Glutamatergic neuron (in vitro differentiated cells): Measurements from ENCODE around the gene LGI4. TPM values are rescaled to one million over a fixed set of nuclear protein-coding genes. Genes with fewer than 3 reads are reported as not detected.

Experiments
- DNase-seq: peaks from one replicate; pipeline ENCODE4 v3.0.0; 2022
- H3K27ac Mint-ChIP-seq: one replicate; pipeline ENCODE4 v1.8.0; 2020; ENCODE audit warnings: mild to moderate bottlenecking, mixed read lengths, inconsistent platforms; ENCODE audit not compliant: unreplicated experiment
- H3K27me3 Mint-ChIP-seq: one replicate; pipeline ENCODE4 v1.8.0; 2020; ENCODE audit warnings: mild to moderate bottlenecking, moderate library complexity, mixed read lengths, inconsistent platforms; ENCODE audit not compliant: unreplicated experiment
- H3K36me3 Mint-ChIP-seq: one replicate; pipeline ENCODE4 v1.8.0; 2020; ENCODE audit warnings: mild to moderate bottlenecking, mixed read lengths, inconsistent platforms; ENCODE audit not compliant: unreplicated experiment
- H3K4me1 Mint-ChIP-seq: one replicate; pipeline ENCODE4 v1.8.0; 2020; ENCODE audit warnings: mild to moderate bottlenecking, low read depth, mixed read lengths, inconsistent platforms; ENCODE audit not compliant: unreplicated experiment
- H3K4me3 Mint-ChIP-seq: one replicate; pipeline ENCODE4 v1.8.0; 2020; ENCODE audit warnings: mild to moderate bottlenecking, mixed read lengths, inconsistent platforms; ENCODE audit not compliant: unreplicated experiment
- H3K9me3 Mint-ChIP-seq: one replicate; pipeline ENCODE4 v1.8.0; 2020; ENCODE audit warnings: mild to moderate bottlenecking, moderate library complexity, mixed read lengths, inconsistent platforms; ENCODE audit not compliant: unreplicated experiment
- CTCF ChIP-seq: fragments of 200-600 bp; sonication (generic); IDR thresholded peaks from one replicate; pipeline ENCODE4 v1.5.0; 2021; ENCODE audit not compliant: partially characterized antibody, unreplicated experiment
- total RNA-seq: library from RNA; stranded (reverse); fragmentation: NEBNext Ultra II Directional; extraction: Animal tissue kit (Norgen Biotek cat#: 25700); gene quantifications from one replicate; pipeline ENCODE4 v1.2.1, GENCODE V29; 2021; ENCODE audit not compliant: unreplicated experiment

The LGI4 gene
- total RNA-seq, 1 donor from 2014 or later, result 14.4 TPM

- peak overlapping the region; percentile 68 for H3K4me3 Mint-ChIP-seq
Measured at GRCh38 chr19:35116072-35116801, 18.6 kb downstream of the LGI4 start.

GRCh38 chr19:35115177-35115951 lies 19.5 kb downstream of the LGI4 start, which contains the start of gene FXYD3:
FXYD3 (plus strand) TSS chr19:35115823; CDS start chr19:35119377, 3,554 bp downstream.
- no peak for DNase-seq
- peaks cover 5% of the 10 kb centered on the region for H3K9me3 Mint-ChIP-seq
- H3K4me1 Mint-ChIP-seq, result peaks cover 27% of the 10 kb centered on the region
- H3K27me3 Mint-ChIP-seq, result peaks cover 12% of the 10 kb centered on the region
- no peaks in the 10 kb centered on the region for H3K36me3 Mint-ChIP-seq
- H3K27ac Mint-ChIP-seq, result peak within 1 kb of the TSS; percentile 88
- TF ChIP-seq CTCF, result no peak
- H3K4me3 Mint-ChIP-seq, result peak within 1 kb of the TSS; percentile 68

More at GRCh38 chr19:35116072-35116801, 18.6 kb downstream of the LGI4 start:
- Mint-ChIP-seq H3K36me3 (no peaks in the 10 kb centered on the region), H3K27ac (peak overlapping the region; percentile 88), H3K9me3 (peaks cover 6% of the 10 kb centered on the region), H3K4me1 (peaks cover 30% of the 10 kb centered on the region), H3K27me3 (peaks cover 12% of the 10 kb centered on the region)
- no peak for TF ChIP-seq CTCF
- no peak for DNase-seq

- DNase-seq, result peak; percentile 91
- H3K4me3 Mint-ChIP-seq, result no peak overlapping the region
- H3K27ac Mint-ChIP-seq, result peak overlapping the region; percentile 43
- peaks cover 5% of the 10 kb centered on the region for H3K9me3 Mint-ChIP-seq
- no peaks in the 10 kb centered on the region for H3K36me3 Mint-ChIP-seq
- peaks cover 26% of the 10 kb centered on the region for H3K4me1 Mint-ChIP-seq
- TF ChIP-seq CTCF, result peak; percentile 97
- H3K27me3 Mint-ChIP-seq, result peaks cover 12% of the 10 kb centered on the region
Measured at GRCh38 chr19:35114353-35115176, 20.3 kb downstream of the LGI4 start.

GRCh38 chr19:35112995-35113688 lies 21.7 kb downstream of the LGI4 start:
- DNase-seq, result no peak
- peaks cover 5% of the 10 kb centered on the region for H3K9me3 Mint-ChIP-seq
- H3K4me1 Mint-ChIP-seq, result peaks cover 26% of the 10 kb centered on the region
- no peak for TF ChIP-seq CTCF
- H3K4me3 Mint-ChIP-seq, result no peak overlapping the region
- no peaks in the 10 kb centered on the region for H3K36me3 Mint-ChIP-seq
- H3K27ac Mint-ChIP-seq, result no peak overlapping the region
- H3K27me3 Mint-ChIP-seq, result peaks cover 12% of the 10 kb centered on the region
